ENCODE results near the gene L3MBTL3.

The L3MBTL3 gene

DNA sequence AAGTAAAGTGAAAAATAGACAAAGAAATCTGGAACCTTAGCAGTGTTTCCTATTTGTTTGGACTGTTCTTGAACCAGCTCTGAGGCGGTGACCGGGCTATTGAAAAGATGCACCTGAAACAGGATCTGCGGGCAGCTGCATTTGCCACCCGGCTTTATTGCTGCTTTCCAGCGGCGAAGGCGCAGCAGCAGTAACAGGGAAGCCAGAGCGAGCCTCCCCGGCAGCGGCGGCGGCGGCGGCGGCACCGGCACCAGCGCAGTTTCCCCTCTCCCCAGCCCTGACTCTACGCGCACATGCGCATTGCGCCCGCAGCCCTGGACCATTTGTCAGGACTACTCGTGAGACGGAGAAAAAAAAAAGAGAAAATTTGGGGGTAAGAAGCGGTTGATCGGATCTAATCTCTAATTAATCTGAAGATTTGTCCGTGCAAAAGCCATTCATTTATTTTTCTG is at the start of gene L3MBTL3:
Gene L3MBTL3 (plus strand): TSS at position 290 of the 452 bp plus-strand sequence. CDS start 24,119 bp downstream, outside the sequence.
- TF ChIP-seq PPARA (CRISPR knock-in tag; IDR thresholded peaks at IDR 0.05; ENCODE audit: borderline replicate concordance): no peak
- TF ChIP-seq ZFP30 (CRISPR knock-in tag; IDR thresholded peaks at IDR 0.05): no peak
- no peak for TF ChIP-seq TCF4 (CRISPR knock-in tag; IDR thresholded peaks at IDR 0.05; ENCODE audit: borderline replicate concordance)
- TF ChIP-seq ISL1 (CRISPR knock-in tag; IDR thresholded peaks at IDR 0.05): no peak
- TF ChIP-seq, protein P1, sequence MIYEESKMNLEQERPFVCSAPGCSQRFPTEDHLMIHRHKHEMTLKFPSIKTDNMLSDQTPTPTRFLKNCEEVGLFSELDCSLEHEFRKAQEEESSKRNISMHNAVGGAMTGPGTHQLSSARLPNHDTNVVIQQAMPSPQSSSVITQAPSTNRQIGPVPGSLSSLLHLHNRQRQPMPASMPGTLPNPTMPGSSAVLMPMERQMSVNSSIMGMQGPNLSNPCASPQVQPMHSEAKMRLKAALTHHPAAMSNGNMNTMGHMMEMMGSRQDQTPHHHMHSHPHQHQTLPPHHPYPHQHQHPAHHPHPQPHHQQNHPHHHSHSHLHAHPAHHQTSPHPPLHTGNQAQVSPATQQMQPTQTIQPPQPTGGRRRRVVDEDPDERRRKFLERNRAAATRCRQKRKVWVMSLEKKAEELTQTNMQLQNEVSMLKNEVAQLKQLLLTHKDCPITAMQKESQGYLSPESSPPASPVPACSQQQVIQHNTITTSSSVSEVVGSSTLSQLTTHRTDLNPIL (CRISPR knock-in tag; IDR thresholded peaks at IDR 0.05; ENCODE audit: low read depth): no peak
- ATAC-seq: peak; percentile 91

DNA sequence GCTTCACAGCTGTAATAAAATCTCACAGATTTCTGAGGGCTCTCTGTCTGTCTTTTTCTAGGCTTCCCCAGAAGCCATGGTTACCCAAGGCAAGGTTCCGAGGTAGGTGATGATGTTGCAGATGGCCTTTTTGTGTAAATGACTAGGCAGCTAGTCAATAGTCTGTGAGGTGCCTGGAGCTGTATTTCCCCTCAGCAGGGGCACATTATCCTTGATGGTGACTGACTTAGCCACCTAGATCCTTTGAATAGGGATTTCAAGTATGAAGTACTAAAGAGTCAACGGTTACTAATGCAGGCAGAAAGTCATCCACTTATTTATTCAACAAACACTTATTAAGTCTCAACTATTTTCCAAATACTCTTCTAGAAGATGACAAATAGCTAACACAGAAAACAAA is 49.3 kb upstream of the L3MBTL3 start:
- ATAC-seq: no peak
- TF ChIP-seq, protein P2, sequence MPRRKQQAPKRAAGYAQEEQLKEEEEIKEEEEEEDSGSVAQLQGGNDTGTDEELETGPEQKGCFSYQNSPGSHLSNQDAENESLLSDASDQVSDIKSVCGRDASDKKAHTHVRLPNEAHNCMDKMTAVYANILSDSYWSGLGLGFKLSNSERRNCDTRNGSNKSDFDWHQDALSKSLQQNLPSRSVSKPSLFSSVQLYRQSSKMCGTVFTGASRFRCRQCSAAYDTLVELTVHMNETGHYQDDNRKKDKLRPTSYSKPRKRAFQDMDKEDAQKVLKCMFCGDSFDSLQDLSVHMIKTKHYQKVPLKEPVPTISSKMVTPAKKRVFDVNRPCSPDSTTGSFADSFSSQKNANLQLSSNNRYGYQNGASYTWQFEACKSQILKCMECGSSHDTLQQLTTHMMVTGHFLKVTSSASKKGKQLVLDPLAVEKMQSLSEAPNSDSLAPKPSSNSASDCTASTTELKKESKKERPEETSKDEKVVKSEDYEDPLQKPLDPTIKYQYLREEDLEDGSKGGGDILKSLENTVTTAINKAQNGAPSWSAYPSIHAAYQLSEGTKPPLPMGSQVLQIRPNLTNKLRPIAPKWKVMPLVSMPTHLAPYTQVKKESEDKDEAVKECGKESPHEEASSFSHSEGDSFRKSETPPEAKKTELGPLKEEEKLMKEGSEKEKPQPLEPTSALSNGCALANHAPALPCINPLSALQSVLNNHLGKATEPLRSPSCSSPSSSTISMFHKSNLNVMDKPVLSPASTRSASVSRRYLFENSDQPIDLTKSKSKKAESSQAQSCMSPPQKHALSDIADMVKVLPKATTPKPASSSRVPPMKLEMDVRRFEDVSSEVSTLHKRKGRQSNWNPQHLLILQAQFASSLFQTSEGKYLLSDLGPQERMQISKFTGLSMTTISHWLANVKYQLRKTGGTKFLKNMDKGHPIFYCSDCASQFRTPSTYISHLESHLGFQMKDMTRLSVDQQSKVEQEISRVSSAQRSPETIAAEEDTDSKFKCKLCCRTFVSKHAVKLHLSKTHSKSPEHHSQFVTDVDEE (CRISPR knock-in tag; IDR thresholded peaks at IDR 0.05): no peak
- TF ChIP-seq ZC3H10 (CRISPR knock-in tag; IDR thresholded peaks at IDR 0.05): no peak
- TF ChIP-seq ZNF70 (CRISPR knock-in tag; IDR thresholded peaks at IDR 0.05): no peak
- no peak for TF ChIP-seq TCF4 (CRISPR knock-in tag; IDR thresholded peaks at IDR 0.05; ENCODE audit: borderline replicate concordance)

DNA sequence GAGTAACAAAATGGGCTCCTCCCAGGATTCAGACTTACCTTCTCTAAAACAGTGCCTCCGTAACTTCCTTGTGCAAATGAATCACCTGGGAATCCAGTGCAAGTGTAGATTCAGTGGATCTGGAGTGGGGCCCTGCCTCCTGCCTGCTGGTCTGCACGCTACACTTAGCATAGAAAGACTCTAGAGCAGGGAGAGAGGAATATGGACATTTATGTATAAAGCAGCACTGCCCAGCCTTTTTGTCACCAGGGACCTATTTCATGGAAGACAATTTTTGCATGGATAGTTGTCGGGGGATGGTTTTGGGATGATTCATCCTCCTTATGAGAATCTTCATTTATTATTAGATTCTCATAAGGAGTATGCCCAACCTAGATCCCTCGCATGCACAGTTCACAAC is 42.3 kb upstream of the L3MBTL3 start:
- TF ChIP-seq TOX (CRISPR knock-in tag; IDR thresholded peaks at IDR 0.05; ENCODE audit: borderline replicate concordance) (no peak), ZNF70 (CRISPR knock-in tag; IDR thresholded peaks at IDR 0.05) (no peak), ZNF565 (CRISPR knock-in tag; conservative IDR thresholded peaks at IDR 0.05; ENCODE audit: low read depth) (no peak), ISL1 (CRISPR knock-in tag; IDR thresholded peaks at IDR 0.05) (no peak), TCF4 (CRISPR knock-in tag; IDR thresholded peaks at IDR 0.05; ENCODE audit: borderline replicate concordance) (no peak), ESRRG (CRISPR knock-in tag; IDR thresholded peaks at IDR 0.05) (no peak), ZFP30 (CRISPR knock-in tag; IDR thresholded peaks at IDR 0.05) (no peak), RARB (CRISPR knock-in tag; IDR thresholded peaks at IDR 0.05) (no peak), ZNF8 (CRISPR knock-in tag; IDR thresholded peaks at IDR 0.05) (no peak), ARNTL (CRISPR knock-in tag; IDR thresholded peaks at IDR 0.05; ENCODE audit: borderline replicate concordance, low read depth) (no peak), OSR1 (CRISPR knock-in tag; IDR thresholded peaks at IDR 0.05) (no peak), ZC3H10 (CRISPR knock-in tag; IDR thresholded peaks at IDR 0.05) (no peak), GLIS3 (CRISPR knock-in tag; IDR thresholded peaks at IDR 0.05) (no peak), CSDC2 (CRISPR knock-in tag; IDR thresholded peaks at IDR 0.05) (no peak), ZFP3 (CRISPR knock-in tag; IDR thresholded peaks at IDR 0.05) (no peak), SNAI2 (CRISPR knock-in tag; IDR thresholded peaks at IDR 0.05) (no peak)
- TF ChIP-seq, protein P2 (CRISPR knock-in tag; IDR thresholded peaks at IDR 0.05): no peak
- TF ChIP-seq, protein P3, sequence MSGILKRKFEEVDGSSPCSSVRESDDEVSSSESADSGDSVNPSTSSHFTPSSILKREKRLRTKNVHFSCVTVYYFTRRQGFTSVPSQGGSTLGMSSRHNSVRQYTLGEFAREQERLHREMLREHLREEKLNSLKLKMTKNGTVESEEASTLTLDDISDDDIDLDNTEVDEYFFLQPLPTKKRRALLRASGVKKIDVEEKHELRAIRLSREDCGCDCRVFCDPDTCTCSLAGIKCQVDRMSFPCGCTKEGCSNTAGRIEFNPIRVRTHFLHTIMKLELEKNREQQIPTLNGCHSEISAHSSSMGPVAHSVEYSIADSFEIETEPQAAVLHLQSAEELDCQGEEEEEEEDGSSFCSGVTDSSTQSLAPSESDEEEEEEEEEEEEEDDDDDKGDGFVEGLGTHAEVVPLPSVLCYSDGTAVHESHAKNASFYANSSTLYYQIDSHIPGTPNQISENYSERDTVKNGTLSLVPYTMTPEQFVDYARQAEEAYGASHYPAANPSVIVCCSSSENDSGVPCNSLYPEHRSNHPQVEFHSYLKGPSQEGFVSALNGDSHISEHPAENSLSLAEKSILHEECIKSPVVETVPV (CRISPR knock-in tag; IDR thresholded peaks at IDR 0.05): no peak
- TF ChIP-seq, protein P1 (CRISPR knock-in tag; IDR thresholded peaks at IDR 0.05; ENCODE audit: low read depth): no peak
- TF ChIP-seq, protein P4, sequence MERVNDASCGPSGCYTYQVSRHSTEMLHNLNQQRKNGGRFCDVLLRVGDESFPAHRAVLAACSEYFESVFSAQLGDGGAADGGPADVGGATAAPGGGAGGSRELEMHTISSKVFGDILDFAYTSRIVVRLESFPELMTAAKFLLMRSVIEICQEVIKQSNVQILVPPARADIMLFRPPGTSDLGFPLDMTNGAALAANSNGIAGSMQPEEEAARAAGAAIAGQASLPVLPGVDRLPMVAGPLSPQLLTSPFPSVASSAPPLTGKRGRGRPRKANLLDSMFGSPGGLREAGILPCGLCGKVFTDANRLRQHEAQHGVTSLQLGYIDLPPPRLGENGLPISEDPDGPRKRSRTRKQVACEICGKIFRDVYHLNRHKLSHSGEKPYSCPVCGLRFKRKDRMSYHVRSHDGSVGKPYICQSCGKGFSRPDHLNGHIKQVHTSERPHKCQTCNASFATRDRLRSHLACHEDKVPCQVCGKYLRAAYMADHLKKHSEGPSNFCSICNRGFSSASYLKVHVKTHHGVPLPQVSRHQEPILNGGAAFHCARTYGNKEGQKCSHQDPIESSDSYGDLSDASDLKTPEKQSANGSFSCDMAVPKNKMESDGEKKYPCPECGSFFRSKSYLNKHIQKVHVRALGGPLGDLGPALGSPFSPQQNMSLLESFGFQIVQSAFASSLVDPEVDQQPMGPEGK (CRISPR knock-in tag; IDR thresholded peaks at IDR 0.05; ENCODE audit: borderline replicate concordance): no peak

More for the DNA sequence above, 42.3 kb upstream of the L3MBTL3 start:
- no peak for ATAC-seq
